Gastrocnemius medialis (tissue), 4 donors: Measurements from ENCODE around the gene FGF7.

ENCODE experiments used
- POLR2A ChIP-seq, 2 donors: fragments of 450-650 bp; IDR thresholded peaks; one replicate each; pipeline ENCODE4 v1.6.1; 2017; ENCODE audit warnings: antibody characterized with exemption in 2 of 2, mild to moderate bottlenecking in 2 of 2, moderate library complexity in 2 of 2
- TF ChIP-seq, protein P1 (sequence below), 5 experiments: fragments of 450-650 bp in 3 of 5; fragments of 200-600 bp in 2 of 5; sonication (generic) in 2 of 5; IDR thresholded peaks in 4 of 5; conservative IDR thresholded peaks in 1 of 5; 1 replicate in 4 of 5; 2 replicates in 1 of 5; pipeline ENCODE4 v1.5.1; 2016 to 2019; ENCODE audit warnings: antibody characterized with exemption in 5 of 5, mild to moderate bottlenecking in 3 of 5, moderate library complexity in 3 of 5

DNA sequence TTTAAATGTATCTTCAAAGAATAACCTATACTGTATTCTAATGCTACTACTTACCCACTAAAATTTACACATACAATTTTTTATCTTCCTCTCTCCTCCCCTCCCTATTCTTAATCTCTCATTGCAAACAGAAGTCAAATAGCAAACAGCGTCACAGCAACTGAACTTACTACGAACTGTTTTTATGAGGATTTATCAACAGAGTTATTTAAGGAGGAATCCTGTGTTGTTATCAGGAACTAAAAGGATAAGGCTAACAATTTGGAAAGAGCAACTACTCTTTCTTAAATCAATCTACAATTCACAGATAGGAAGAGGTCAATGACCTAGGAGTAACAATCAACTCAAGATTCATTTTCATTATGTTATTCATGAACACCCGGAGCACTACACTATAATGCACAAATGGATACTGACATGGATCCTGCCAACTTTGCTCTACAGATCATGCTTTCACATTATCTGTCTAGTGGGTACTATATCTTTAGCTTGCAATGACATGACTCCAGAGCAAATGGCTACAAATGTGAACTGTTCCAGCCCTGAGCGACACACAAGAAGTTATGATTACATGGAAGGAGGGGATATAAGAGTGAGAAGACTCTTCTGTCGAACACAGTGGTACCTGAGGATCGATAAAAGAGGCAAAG, 984 bp downstream of the FGF7 start:
- TF ChIP-seq, protein P1, sequence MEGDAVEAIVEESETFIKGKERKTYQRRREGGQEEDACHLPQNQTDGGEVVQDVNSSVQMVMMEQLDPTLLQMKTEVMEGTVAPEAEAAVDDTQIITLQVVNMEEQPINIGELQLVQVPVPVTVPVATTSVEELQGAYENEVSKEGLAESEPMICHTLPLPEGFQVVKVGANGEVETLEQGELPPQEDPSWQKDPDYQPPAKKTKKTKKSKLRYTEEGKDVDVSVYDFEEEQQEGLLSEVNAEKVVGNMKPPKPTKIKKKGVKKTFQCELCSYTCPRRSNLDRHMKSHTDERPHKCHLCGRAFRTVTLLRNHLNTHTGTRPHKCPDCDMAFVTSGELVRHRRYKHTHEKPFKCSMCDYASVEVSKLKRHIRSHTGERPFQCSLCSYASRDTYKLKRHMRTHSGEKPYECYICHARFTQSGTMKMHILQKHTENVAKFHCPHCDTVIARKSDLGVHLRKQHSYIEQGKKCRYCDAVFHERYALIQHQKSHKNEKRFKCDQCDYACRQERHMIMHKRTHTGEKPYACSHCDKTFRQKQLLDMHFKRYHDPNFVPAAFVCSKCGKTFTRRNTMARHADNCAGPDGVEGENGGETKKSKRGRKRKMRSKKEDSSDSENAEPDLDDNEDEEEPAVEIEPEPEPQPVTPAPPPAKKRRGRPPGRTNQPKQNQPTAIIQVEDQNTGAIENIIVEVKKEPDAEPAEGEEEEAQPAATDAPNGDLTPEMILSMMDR (IDR thresholded peaks at IDR 0.05 in 4 of 5, conservative IDR thresholded peaks at IDR 0.05 in 1 of 5): no peak
- TF ChIP-seq POLR2A (IDR thresholded peaks at IDR 0.05): no peak
